Endodermal cell (in vitro differentiated cells): ENCODE data around the gene TTC1. TPM values are rescaled to one million over a fixed set of nuclear protein-coding genes. Genes with fewer than 3 reads are reported as not detected.

Experiments
- DNase-seq: peaks from one replicate; pipeline ENCODE4 v3.0.0-alpha.2; 2017
- H3K27ac ChIP-seq: 2 replicates; pipeline ENCODE4 v1.5.1; 2013; ENCODE audit warnings: mild to moderate bottlenecking, low read depth, low read length, moderate library complexity
- H3K27me3 ChIP-seq: 2 replicates; pipeline ENCODE4 v1.6.1; 2013; ENCODE audit warnings: mild to moderate bottlenecking, low read length, moderate library complexity; ENCODE audit not compliant: insufficient read depth, control insufficient read depth, poor library complexity, severe bottlenecking
- H3K36me3 ChIP-seq: 2 replicates; pipeline ENCODE4 v1.7.0; 2013; ENCODE audit warnings: mild to moderate bottlenecking, low read length, moderate library complexity; ENCODE audit not compliant: control insufficient read depth, insufficient read depth
- H3K4me1 ChIP-seq: one replicate; pipeline ENCODE4 v1.7.0; 2013; ENCODE audit warnings: low read length; ENCODE audit not compliant: control insufficient read depth, insufficient read depth
- H3K4me3 ChIP-seq: 2 replicates; pipeline ENCODE4 v1.5.1; 2013; ENCODE audit warnings: mild to moderate bottlenecking, low read length, moderate library complexity
- H3K9ac ChIP-seq: 2 replicates; pipeline ENCODE4 v1.6.1; 2013; ENCODE audit warnings: mild to moderate bottlenecking, low read length, moderate library complexity; ENCODE audit not compliant: poor library complexity, severe bottlenecking; ENCODE audit errors: extremely low read depth
- H3K9me3 ChIP-seq: 2 replicates; pipeline ENCODE4 v1.6.1; 2013; ENCODE audit warnings: mild to moderate bottlenecking, low read length, moderate library complexity; ENCODE audit not compliant: control insufficient read depth
- H3K27ac Mint-ChIP-seq: 2 replicates; pipeline ENCODE4 v1.8.0; 2020; ENCODE audit warnings: mixed read lengths
- H3K27me3 Mint-ChIP-seq: 2 replicates; pipeline ENCODE4 v1.8.0; 2021; ENCODE audit warnings: mild to moderate bottlenecking, mixed read lengths; ENCODE audit not compliant: insufficient read depth
- H3K36me3 Mint-ChIP-seq: 2 replicates; pipeline ENCODE4 v1.8.0; 2020; ENCODE audit warnings: low read depth, mixed read lengths
- H3K4me1 Mint-ChIP-seq: 2 replicates; pipeline ENCODE4 v1.8.0; 2020; ENCODE audit warnings: mixed read lengths
- H3K4me3 Mint-ChIP-seq: 2 replicates; pipeline ENCODE4 v1.8.0; 2020; ENCODE audit warnings: mild to moderate bottlenecking, moderate library complexity, mixed read lengths
- H3K9me3 Mint-ChIP-seq: 2 replicates; pipeline ENCODE4 v1.8.0; 2020; ENCODE audit warnings: mild to moderate bottlenecking, mixed read lengths
- CTCF ChIP-seq: fragments of 200-600 bp; sonication (generic); conservative IDR thresholded peaks from 2 replicates; pipeline ENCODE4 v1.5.0; 2021; ENCODE audit warnings: antibody characterized with exemption, mild to moderate bottlenecking
- WGBS, 2 experiments: methylation state at CpG; one replicate each; pipeline versions ENCODE4 v1.1.5 to v1.1.7; 2013; ENCODE audit warnings: missing lambda C conversion rate in 2 of 2, mixed read lengths in 1 of 2; ENCODE audit not compliant: insufficient coverage in 1 of 2, insufficient read length in 1 of 2; 5-methylcytosine and 5-hydroxymethylcytosine counted together
- total RNA-seq, 2 donors: library from RNA; stranded (reverse); fragmentation: NEBNext Ultra II Directional in 1 of 2; extraction: Animal tissue kit (Norgen Biotek cat#: 25700) in 1 of 2; gene quantifications; 2 replicates in 1 of 2; 3 replicates in 1 of 2; pipeline ENCODE4 v1.2.1, GENCODE V29; 2021

The TTC1 gene
- total RNA-seq, 2 donors from 2014 or later = 59.8 to 72.3 TPM

- H3K4me1 Mint-ChIP-seq = peaks cover 18% of the 10 kb centered on the region
- TF ChIP-seq CTCF = no peak
- DNase-seq = no peak
- peaks cover 65% of the 10 kb centered on the region for H3K27me3 Mint-ChIP-seq
- no peaks in the 10 kb centered on the region for H3K36me3 Mint-ChIP-seq
- no peaks in the 10 kb centered on the region for H3K9me3 ChIP-seq
- H3K27ac ChIP-seq = no peak overlapping the region
- no peak overlapping the region for H3K27ac Mint-ChIP-seq
- no peaks in the 10 kb centered on the region for H3K4me1 ChIP-seq
- H3K36me3 ChIP-seq = no peaks in the 10 kb centered on the region
- H3K27me3 ChIP-seq = peaks cover 45% of the 10 kb centered on the region
- 95 to 100% methylated on average over 2 to 3 of the region's 3 CpGs for WGBS, 2 experiments
- no peak overlapping the region for H3K9ac ChIP-seq
- H3K9me3 Mint-ChIP-seq = no peaks in the 10 kb centered on the region
- no peak overlapping the region for H3K4me3 ChIP-seq
- H3K4me3 Mint-ChIP-seq = no peak overlapping the region
These were observed 32.0 kb upstream of the TTC1 start for GRCh38 chr5:159976921-159977320.

GRCh38 chr5:159978358-159978757 lies 30.6 kb upstream of the TTC1 start:
- Histone ChIP-seq H3K4me3 (no peak overlapping the region), H3K9ac (no peak overlapping the region), H3K9me3 (no peaks in the 10 kb centered on the region), H3K27ac (no peak overlapping the region), H3K27me3 (peaks cover 46% of the 10 kb centered on the region), H3K4me1 (no peaks in the 10 kb centered on the region), H3K36me3 (no peaks in the 10 kb centered on the region)
- H3K27ac Mint-ChIP-seq = no peak overlapping the region
- H3K9me3 Mint-ChIP-seq = no peaks in the 10 kb centered on the region
- no peak overlapping the region for H3K4me3 Mint-ChIP-seq
- WGBS, 2 experiments = 25 to 28% methylated on average over 2 of the region's 2 CpGs
- H3K27me3 Mint-ChIP-seq = peaks cover 69% of the 10 kb centered on the region
- H3K36me3 Mint-ChIP-seq = no peaks in the 10 kb centered on the region
- peak; percentile 48 for DNase-seq
- no peak for TF ChIP-seq CTCF
- peaks cover 10% of the 10 kb centered on the region for H3K4me1 Mint-ChIP-seq

GRCh38 chr5:159982421-159983173 lies 26.3 kb upstream of the TTC1 start:
- Mint-ChIP-seq H3K27me3 (peaks cover 67% of the 10 kb centered on the region), H3K4me1 (peaks cover 11% of the 10 kb centered on the region), H3K36me3 (no peaks in the 10 kb centered on the region), H3K9me3 (peaks cover 3% of the 10 kb centered on the region), H3K4me3 (no peak overlapping the region), H3K27ac (no peak overlapping the region)
- H3K27ac ChIP-seq = no peak overlapping the region
- no peak overlapping the region for H3K9ac ChIP-seq
- no peaks in the 10 kb centered on the region for H3K9me3 ChIP-seq
- H3K27me3 ChIP-seq = peaks cover 67% of the 10 kb centered on the region
- DNase-seq = no peak
- WGBS, 2 experiments = 87 to 91% methylated on average over 5 to 7 of the region's 8 CpGs
- no peak overlapping the region for H3K4me3 ChIP-seq
- no peak for TF ChIP-seq CTCF
- H3K4me1 ChIP-seq = no peaks in the 10 kb centered on the region
- H3K36me3 ChIP-seq = no peaks in the 10 kb centered on the region
